ENCODE data around the gene EYA4.

The EYA4 gene, protein sequence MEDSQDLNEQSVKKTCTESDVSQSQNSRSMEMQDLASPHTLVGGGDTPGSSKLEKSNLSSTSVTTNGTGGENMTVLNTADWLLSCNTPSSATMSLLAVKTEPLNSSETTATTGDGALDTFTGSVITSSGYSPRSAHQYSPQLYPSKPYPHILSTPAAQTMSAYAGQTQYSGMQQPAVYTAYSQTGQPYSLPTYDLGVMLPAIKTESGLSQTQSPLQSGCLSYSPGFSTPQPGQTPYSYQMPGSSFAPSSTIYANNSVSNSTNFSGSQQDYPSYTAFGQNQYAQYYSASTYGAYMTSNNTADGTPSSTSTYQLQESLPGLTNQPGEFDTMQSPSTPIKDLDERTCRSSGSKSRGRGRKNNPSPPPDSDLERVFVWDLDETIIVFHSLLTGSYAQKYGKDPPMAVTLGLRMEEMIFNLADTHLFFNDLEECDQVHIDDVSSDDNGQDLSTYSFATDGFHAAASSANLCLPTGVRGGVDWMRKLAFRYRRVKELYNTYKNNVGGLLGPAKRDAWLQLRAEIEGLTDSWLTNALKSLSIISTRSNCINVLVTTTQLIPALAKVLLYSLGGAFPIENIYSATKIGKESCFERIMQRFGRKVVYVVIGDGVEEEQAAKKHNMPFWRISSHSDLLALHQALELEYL

DNA sequence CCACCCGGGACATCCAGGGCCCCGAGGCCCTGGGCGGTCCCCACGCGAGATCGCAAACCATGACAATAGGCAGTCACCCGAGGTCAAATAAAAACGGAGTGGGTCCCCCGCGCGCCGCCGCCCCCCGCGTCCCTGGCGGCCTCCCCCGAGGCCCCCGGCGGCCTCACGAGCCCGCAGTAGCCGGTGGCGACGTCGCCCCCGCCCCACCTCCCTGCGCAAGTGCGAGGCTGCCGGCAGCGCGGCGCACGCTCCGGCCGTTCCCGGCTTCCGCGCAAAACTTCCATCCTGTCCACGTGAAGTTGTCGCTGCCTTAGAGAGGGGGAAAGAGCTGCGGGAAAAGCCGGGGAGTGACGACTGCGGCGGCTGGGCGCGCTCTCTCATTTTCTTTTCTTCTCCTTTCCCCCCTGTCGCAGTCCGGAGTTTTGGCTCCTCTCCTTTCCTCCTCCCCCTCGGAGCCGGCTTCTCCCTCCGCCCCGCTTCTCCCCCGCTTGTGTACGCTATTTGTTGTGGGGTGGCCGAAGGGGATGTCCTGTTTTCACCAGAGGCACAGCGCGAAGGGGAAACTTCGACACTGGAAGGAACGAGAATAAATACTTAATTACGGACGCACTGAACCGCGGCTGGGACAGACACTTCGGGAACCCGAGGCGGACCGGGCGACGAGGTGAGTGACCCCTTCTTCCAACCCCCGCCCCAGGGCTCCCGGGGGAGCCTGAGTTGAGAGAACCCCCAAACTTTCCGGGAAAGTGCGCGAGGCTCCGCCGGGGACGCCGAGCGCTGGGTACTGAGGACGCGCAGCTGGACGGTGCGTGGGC lies at the start of gene EYA4:
Gene EYA4 (plus strand): TSS at position 272 of the 815 bp plus-strand sequence. CDS start 33,424 bp downstream, outside the sequence.
- in situ Hi-C loops (cut with MboI; ENCODE audit: low sequenced_read_pairs) = no loop called here

DNA sequence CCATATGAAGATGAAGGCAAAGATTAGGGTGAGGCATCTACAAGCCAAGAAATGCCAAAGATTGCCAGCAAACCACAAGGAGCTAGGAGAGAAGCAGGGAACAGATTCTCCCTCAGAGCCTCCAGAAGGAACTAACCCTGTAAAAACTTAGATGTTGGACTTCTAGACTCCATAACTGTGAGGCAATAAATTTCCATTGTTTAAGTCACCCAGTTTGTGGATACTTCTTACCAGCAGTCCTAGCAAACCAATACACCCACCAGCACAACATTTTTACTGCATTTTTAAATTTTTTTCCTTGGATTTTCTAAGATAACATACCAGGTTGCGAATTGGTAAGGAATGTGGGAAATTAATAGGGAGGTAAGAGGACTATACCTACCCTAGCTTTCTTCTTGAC lies 47.8 kb upstream of the EYA4 start:
- in situ Hi-C loops (cut with MboI; ENCODE audit: low sequenced_read_pairs) = loop anchor here (25.0 kb wide), 1 partner anchor 719 kb away; no protein-coding TSS in a partner anchor

DNA sequence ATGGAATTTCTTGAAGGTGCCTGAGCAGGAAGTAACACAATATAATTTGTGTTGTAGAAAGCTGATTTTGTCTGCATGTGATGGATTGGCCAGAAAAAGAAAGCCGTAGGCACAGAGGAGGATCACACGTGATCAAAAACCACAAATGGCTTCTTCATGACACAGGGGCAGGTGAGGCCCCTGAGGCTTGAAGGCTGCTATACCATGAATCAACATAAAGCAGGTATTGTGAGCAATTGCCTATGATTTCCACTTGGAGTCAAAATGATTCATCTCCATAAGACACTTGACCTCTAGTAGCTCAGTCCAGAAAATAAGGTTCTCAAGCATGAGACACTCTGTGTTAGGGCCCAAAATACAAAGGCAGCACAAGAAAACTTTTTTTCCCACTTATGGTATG lies 42.4 kb upstream of the EYA4 start:
- in situ Hi-C loops (cut with MboI; ENCODE audit: low sequenced_read_pairs) = loop anchor here (25.0 kb wide), 1 partner anchor 714 kb away; no protein-coding TSS in a partner anchor

DNA sequence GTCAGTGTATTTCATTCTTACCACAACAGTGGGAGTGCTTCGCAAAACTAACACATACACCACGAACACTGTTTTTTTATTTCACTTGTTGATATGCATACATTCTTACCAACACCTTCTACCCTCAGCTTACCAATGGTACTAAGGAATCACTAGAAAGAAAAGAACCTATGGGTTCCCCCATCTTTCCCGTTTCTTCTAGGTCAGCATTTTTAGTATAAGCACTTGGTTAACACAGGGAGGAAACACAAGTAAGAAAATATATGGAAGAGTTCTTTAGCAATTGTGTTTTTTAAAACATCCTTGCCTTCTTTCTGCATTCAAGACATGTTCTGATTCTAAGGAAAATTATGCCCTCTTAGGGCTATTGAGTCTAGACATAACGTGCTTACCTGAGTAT lies 39.9 kb upstream of the EYA4 start:
- in situ Hi-C loops (cut with MboI; ENCODE audit: low sequenced_read_pairs) = no loop called here

DNA sequence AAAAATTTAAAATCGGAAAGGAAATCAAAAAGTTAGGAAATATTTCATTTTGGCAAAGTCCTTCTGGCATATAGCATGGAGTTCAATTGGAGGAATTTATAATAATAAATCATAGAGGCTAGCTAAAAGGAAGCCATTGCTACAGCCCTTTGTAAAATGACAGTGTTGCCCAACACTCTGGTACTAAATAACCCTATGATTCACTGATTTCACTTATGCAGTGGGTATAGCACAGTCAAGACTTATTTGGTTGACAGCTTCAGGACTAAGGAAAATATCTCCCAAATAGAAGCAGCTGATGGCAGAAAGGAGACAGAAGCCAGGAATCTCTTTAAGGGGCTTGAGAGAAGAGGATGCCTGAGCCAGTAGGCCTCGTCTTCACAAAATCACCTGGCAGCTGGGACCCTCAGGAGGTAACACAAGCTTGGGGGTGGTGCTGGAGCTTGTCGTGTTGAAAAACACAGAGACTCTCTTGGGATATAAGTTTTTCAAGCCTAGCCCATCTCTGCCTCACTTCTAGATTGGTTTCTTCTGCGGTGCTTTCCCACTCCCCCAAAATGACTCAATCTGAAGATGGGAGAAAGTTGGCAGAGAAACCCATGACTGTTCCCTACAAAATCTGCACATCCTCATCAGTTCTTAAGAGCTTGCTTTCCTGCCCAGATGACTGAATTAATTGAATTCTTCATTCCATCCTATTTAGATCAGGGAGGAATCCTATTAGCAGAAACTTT lies 38.4 kb upstream of the EYA4 start:
- in situ Hi-C loops (cut with MboI; ENCODE audit: low sequenced_read_pairs) = no loop called here

DNA sequence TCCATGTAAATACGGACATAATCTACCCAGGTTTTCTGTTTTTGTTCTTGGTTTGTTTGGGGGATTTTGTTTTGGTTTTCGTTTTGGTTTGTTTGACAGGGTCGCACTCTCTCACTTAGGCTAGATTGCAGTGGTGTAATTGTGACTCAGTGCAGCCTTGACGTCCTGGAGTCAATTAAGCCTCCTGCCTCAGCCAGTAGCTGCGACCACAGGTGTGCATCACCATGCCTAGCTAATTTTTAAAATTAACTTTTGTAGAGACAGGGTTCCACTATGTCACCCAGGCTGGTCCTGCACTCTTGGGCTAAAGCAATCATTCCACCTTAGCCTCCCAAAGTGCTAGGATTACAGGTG lies 37.8 kb upstream of the EYA4 start:
- in situ Hi-C loops (cut with MboI; ENCODE audit: low sequenced_read_pairs) = no loop called here

DNA sequence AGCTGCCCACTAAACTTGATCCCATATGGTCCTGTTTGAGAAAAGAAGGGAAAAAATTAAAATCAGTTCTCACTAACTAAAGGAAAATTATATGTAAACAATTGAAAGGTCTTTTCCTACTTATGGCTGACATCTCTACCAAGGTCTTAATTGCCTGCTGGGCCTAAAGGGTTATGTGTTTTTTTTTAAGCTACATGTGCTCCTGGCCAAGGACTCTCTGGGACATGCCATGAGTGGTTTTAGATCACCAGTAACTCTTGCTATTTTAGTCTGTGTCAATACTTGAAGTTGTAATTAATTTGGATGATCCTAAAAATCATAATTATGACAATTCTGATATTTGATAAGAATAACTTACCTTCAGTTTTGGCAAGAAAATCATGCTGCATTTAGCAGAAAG lies 35.9 kb upstream of the EYA4 start:
- in situ Hi-C loops (cut with MboI; ENCODE audit: low sequenced_read_pairs) = no loop called here

DNA sequence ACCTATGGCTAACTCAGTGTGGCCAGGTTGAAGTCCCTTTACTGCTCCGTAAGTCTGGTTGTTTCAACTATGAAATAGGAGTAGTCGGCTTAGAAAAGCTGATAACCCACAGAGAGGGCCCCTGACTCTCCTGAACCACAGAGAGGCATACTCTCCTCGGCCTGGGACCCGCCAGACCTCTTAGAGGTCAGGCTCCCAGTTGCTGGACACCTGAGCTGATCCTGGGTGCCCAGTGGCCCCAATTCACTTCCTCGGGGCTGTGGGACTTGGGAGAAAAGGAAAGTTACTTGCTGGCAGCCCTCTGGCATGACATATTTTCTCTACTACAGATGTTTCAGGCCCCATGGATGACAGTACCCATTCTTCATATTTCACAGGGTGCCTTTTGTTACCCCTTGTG lies 34.2 kb upstream of the EYA4 start:
- in situ Hi-C loops (cut with MboI; ENCODE audit: low sequenced_read_pairs) = no loop called here

DNA sequence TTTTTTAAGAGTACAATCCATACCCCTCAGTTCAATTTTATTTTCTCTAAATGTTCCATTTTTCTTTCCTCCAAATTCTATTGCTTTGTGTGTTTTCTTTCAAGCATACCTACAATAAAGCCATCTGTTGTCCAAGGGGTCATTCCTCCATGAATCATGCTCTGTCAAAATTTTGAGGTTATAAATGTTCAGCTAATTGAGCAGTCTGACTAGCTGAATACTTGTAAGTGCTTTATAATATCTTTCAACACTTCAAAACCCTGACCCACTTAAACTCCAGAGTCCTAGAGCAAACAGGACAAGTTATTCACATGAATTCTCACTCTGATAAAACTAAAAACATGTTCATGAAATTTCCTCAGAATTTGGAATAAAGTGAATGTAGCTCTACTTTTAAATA lies 33.4 kb upstream of the EYA4 start:
- in situ Hi-C loops (cut with MboI; ENCODE audit: low sequenced_read_pairs) = no loop called here

- in situ Hi-C loops (cut with MboI; ENCODE audit: low sequenced_read_pairs) = no loop called here
These were observed 32.9 kb upstream of the EYA4 start for GRCh38 chr6:133208183-133208755.

DNA sequence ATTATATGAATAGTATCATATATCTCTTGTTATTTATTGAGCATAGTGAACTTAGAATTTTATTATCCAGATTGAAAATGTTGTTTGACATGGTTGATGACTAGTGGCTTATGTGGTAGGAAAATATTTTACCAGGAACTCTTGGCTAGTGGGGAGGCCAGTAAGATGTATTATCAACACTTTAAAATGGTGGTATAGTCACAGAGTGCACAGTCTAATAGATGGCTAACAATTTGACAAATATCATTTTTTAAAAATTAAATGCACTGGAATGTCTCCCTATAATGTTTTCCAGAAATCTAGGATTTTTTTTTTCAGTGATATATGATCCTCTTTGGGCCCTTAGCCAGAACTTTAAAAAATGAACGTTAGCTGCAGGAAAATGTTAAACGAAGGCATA lies 26.9 kb upstream of the EYA4 start:
- in situ Hi-C loops (cut with MboI; ENCODE audit: low sequenced_read_pairs) = no loop called here

DNA sequence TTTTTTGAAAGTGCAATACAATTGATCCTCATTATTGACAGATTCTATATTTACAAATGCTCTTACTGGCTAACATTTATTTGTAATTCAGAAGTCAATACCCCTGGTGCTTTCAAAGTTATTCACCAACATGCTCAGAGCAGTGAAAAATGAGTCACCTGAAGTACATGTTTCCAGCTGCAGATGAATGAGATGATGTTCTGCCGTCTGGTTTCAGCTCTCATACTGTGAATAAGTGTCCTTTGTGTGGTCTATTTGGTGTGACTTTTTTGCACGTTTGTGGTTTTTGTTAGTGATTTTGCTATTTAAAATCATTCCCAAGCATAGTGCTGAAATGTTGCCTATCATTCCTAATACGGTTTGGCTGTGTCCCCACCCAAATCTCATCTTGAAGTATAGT lies 22.3 kb upstream of the EYA4 start:
- in situ Hi-C loops (cut with MboI; ENCODE audit: low sequenced_read_pairs) = no loop called here

- in situ Hi-C loops (cut with MboI; ENCODE audit: low sequenced_read_pairs) = no loop called here
These were observed 17.6 kb upstream of the EYA4 start for GRCh38 chr6:133223452-133224029.

DNA sequence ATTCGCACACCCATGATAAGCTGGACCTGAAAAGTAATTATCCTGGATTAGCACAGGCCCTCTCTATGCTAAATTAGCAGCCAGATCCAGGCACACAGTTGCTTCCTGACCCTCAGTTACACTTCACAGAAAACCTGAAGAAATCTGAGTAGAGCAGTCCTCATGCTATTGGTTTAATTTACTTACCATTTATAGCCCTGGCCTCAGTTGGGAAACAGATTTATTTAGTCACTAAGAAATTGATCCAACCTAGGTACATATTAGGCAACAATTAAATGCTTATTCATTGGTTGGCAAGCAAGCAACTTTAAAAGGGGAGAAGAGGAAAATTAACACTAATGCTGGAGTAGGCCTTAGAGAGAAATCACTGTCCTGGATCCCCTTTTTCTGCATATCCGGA lies 15.6 kb upstream of the EYA4 start:
- in situ Hi-C loops (cut with MboI; ENCODE audit: low sequenced_read_pairs) = no loop called here

DNA sequence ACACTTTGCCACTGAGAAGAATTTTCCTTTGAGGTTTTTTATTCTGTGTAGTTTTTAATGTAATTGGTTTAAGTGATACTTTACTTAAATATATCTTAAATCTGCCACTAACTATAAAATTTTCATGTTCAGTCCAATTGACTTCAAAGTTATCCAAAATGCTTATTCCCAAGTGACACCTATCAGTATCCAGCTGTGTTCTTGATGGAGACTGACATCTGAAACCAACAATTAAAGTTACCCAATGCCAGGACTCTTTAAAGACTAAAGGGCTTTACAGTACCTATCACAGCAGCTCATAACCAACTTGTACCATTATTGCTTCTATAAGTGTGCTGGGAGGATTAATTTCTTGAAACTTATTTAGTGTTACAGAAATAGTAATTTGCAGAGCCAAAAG lies 13.8 kb upstream of the EYA4 start:
- in situ Hi-C loops (cut with MboI; ENCODE audit: low sequenced_read_pairs) = no loop called here

- in situ Hi-C loops (cut with MboI; ENCODE audit: low sequenced_read_pairs) = no loop called here
These were observed 11.1 kb upstream of the EYA4 start for GRCh38 chr6:133230052-133230451.

DNA sequence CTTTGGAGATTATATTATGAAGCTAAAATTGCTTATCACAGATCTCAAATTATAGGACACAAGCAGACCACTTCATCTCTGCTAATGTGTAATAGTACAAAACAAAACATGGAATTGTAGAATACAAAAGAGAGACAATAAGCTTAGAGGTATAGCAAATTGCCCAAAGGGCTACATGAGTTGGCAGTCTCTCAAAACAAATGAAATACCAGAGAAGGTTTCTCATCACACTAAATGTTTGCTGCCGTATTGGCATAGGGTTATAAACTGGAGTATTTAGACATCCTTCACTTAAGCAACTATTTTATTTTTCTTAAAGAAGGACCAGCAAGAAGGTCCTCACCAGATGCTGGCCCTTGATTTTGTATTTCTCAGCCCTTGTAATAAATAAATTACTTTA lies 5.9 kb upstream of the EYA4 start:
- in situ Hi-C loops (cut with MboI; ENCODE audit: low sequenced_read_pairs) = no loop called here

GRCh38 chr6:133236932-133237331 lies 4.2 kb upstream of the EYA4 start:
- in situ Hi-C loops (cut with MboI; ENCODE audit: low sequenced_read_pairs) = no loop called here

- in situ Hi-C loops (cut with MboI; ENCODE audit: low sequenced_read_pairs) = no loop called here
These were observed 559 bp upstream of the EYA4 start for GRCh38 chr6:133240511-133241085.

All from HL-60/S4 (cell line).